ENCODE measurements around the gene SMYD3. TPM values are rescaled to one million over a fixed set of nuclear protein-coding genes. Genes with fewer than 3 reads are reported as not detected.

SMYD3 gene
- total and polyA plus RNA-seq, 5 donors from 2014 or later, result 17.7 to 36.6 (median 28.9) TPM

DNA sequence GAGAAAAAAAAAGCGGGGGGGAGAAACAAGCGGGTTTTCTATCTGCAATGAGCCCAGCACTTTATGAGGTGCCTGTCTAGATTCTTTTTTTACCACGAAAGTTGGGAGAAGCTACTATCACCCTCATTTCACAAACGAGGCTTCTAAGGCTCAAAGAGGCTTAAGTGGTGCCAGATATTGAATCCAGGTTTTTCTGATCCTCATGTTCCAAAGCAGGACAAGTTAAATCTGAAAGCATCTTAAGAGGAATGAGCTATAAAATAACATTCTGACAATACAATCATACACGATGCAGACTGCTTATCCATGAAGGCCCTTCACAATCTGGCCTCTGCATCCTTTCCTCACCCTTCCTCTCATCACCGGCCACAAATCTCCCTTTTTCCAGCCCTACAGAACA lies 549.1 kb downstream of the SMYD3 start:
- ATAC-seq (ENCODE audit: low read depth in 2 of 2), result no peak
- Mint-ChIP-seq H3K4me3 (no peak overlapping the region), H3K9me3 (no peaks in the 10 kb centered on the region), H3K27me3 (no peaks in the 10 kb centered on the region), H3K36me3 (no peaks in the 10 kb centered on the region), H3K27ac (no peak overlapping the region), H3K4me1 (peaks cover 0 to 25% (median 20%) of the 10 kb centered on the region in 4 donors)
- no peaks in the 10 kb centered on the region for H3K9me3 ChIP-seq (ENCODE audit: control insufficient read depth in 2 of 2, low read length in 2 of 2)
- H3K4me1 ChIP-seq (ENCODE audit: control insufficient read depth, insufficient read depth, low read length, poor library complexity, severe bottlenecking), result peaks cover 44% of the 10 kb centered on the region
- H3K4me3 ChIP-seq (ENCODE audit: low read depth, low read length), result no peak overlapping the region
- DNase-seq, result no peak
- no peaks in the 10 kb centered on the region for H3K27me3 ChIP-seq (ENCODE audit: control insufficient read depth, insufficient read depth, low read length)
- no peak overlapping the region for H3K27ac ChIP-seq (ENCODE audit: insufficient read depth, low read length, poor library complexity, severe bottlenecking)
- no peaks in the 10 kb centered on the region for H3K36me3 ChIP-seq (ENCODE audit: control insufficient read depth, insufficient read depth, low read length)

DNA sequence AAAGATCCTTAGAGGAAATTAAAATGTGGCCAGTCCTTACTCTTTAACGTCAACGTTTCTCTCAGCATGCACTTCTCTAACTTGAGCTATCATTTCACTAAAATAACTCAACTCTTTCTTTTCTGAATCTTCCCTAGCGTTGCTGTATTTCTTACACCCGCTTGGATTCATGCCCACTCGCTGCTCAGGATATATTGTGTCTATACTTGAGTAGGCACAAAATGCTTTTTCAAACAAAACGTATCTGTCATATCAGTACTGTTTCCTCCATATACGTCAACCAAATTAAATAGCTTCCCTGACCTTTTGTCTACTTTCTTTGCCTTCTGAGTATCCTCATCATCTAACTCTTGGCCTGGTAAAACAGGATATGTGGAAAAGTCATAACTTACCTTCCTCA lies 549.7 kb downstream of the SMYD3 start:
- no peak overlapping the region for H3K27ac Mint-ChIP-seq
- H3K36me3 Mint-ChIP-seq, result no peaks in the 10 kb centered on the region
- Histone ChIP-seq H3K36me3 (ENCODE audit: control insufficient read depth, insufficient read depth, low read length) (no peaks in the 10 kb centered on the region), H3K4me1 (ENCODE audit: control insufficient read depth, insufficient read depth, low read length, poor library complexity, severe bottlenecking) (peaks cover 50% of the 10 kb centered on the region), H3K9me3 (ENCODE audit: control insufficient read depth in 2 of 2, low read length in 2 of 2) (no peaks in the 10 kb centered on the region), H3K27ac (ENCODE audit: insufficient read depth, low read length, poor library complexity, severe bottlenecking) (peak overlapping the region; percentile 89), H3K27me3 (ENCODE audit: control insufficient read depth, insufficient read depth, low read length) (no peaks in the 10 kb centered on the region), H3K4me3 (ENCODE audit: low read depth, low read length) (no peak overlapping the region)
- H3K4me3 Mint-ChIP-seq, result no peak overlapping the region
- H3K4me1 Mint-ChIP-seq, result peaks cover 0 to 31% (median 22%) of the 10 kb centered on the region in 4 donors
- no peak for ATAC-seq (ENCODE audit: low read depth in 2 of 2)
- DNase-seq, result no peak
- H3K9me3 Mint-ChIP-seq, result no peaks in the 10 kb centered on the region
- no peaks in the 10 kb centered on the region for H3K27me3 Mint-ChIP-seq

DNA sequence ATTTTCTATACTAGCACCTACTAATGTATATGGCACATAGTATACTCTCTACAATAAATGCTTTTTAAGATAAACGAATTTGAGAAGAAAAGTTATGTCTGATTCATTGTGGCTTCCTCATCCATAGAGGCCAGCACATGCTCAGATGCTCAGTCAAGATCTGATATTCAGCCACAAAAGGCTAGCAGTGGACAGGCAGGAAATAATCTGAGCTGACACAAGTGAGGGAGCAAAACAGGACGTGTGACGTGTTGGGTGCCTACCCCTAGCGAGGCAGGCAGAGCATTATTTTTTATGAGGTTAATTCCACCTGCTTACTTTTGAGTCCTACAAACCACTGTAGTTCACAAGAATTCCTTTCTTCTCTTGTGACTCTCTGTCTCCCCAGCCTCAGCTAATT lies 550.9 kb downstream of the SMYD3 start:
- peaks cover 51% of the 10 kb centered on the region for H3K4me1 ChIP-seq (ENCODE audit: control insufficient read depth, insufficient read depth, low read length, poor library complexity, severe bottlenecking)
- no peak overlapping the region for H3K27ac Mint-ChIP-seq
- H3K36me3 Mint-ChIP-seq, result no peaks in the 10 kb centered on the region
- H3K27me3 Mint-ChIP-seq, result no peaks in the 10 kb centered on the region
- H3K4me3 Mint-ChIP-seq, result no peak overlapping the region
- no peaks in the 10 kb centered on the region for H3K9me3 ChIP-seq (ENCODE audit: control insufficient read depth in 2 of 2, low read length in 2 of 2)
- H3K4me1 Mint-ChIP-seq, result peaks cover 7 to 35% (median 24%) of the 10 kb centered on the region in 4 donors
- peak overlapping the region; percentile 89 for H3K27ac ChIP-seq (ENCODE audit: insufficient read depth, low read length, poor library complexity, severe bottlenecking)
- no peaks in the 10 kb centered on the region for H3K9me3 Mint-ChIP-seq
- peak overlapping the region; percentile 49 for H3K4me3 ChIP-seq (ENCODE audit: low read depth, low read length)
- ATAC-seq (ENCODE audit: low read depth in 2 of 2), result peak; percentile 90 to 96
- DNase-seq, result peak; percentile 30 to 91 (median 78)
- H3K36me3 ChIP-seq (ENCODE audit: control insufficient read depth, insufficient read depth, low read length), result no peaks in the 10 kb centered on the region
- no peaks in the 10 kb centered on the region for H3K27me3 ChIP-seq (ENCODE audit: control insufficient read depth, insufficient read depth, low read length)

DNA sequence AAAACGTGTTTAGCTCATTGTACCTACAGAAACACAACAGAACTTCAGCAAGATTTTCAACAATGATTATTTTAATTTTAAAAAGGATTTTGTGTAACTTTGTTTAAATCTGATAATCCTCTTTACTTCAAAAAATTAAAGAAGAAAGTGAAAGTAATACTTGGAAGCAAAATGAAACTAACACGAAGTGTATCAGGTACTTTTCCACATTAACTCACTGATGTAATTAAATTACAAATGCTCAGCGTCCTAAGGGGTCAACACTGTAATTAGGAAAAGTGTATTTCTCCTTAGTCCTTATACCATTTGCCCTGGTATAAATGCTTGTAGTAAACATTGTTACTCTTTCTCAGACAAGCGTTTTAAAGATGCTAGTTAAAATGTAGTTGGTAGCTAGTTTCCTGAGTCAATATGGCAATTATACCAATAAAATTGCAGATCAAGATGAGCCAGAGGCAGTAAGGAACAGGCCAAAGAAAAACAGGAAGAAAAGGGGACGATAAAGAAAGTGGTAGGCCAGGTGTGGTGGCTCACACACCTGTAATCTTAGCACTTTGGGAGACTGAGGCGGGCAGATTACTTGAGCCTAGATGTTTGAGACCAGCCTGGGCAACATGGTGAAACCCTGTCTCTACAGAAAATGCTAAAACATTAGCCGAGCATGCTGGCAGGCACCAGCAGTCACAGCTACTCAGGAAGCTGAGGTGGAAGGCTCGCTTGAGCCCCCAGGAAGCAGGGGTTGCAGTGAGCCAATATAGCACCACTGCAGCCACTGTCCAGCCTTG lies 553.0 kb downstream of the SMYD3 start:
- H3K36me3 ChIP-seq (ENCODE audit: control insufficient read depth, insufficient read depth, low read length), result no peaks in the 10 kb centered on the region
- H3K27ac ChIP-seq (ENCODE audit: insufficient read depth, low read length, poor library complexity, severe bottlenecking), result peak overlapping the region; percentile 89
- no peaks in the 10 kb centered on the region for H3K27me3 ChIP-seq (ENCODE audit: control insufficient read depth, insufficient read depth, low read length)
- H3K9me3 Mint-ChIP-seq, result no peaks in the 10 kb centered on the region
- no peaks in the 10 kb centered on the region for H3K27me3 Mint-ChIP-seq
- H3K36me3 Mint-ChIP-seq, result no peaks in the 10 kb centered on the region
- peaks cover 7 to 30% (median 24%) of the 10 kb centered on the region in 4 donors for H3K4me1 Mint-ChIP-seq
- peak overlapping the region in 2 of 3 donors; percentile 94 to 100 for H3K27ac Mint-ChIP-seq
- H3K4me1 ChIP-seq (ENCODE audit: control insufficient read depth, insufficient read depth, low read length, poor library complexity, severe bottlenecking), result peaks cover 51% of the 10 kb centered on the region
- DNase-seq, result peak in 2 of 3 donors; percentile 49 to 58
- ATAC-seq (ENCODE audit: low read depth in 2 of 2), result no peak
- no peaks in the 10 kb centered on the region for H3K9me3 ChIP-seq (ENCODE audit: control insufficient read depth in 2 of 2, low read length in 2 of 2)
- H3K4me3 ChIP-seq (ENCODE audit: low read depth, low read length), result peak overlapping the region; percentile 78
- H3K4me3 Mint-ChIP-seq, result peak overlapping the region; percentile 48 to 81 (median 78)

DNA sequence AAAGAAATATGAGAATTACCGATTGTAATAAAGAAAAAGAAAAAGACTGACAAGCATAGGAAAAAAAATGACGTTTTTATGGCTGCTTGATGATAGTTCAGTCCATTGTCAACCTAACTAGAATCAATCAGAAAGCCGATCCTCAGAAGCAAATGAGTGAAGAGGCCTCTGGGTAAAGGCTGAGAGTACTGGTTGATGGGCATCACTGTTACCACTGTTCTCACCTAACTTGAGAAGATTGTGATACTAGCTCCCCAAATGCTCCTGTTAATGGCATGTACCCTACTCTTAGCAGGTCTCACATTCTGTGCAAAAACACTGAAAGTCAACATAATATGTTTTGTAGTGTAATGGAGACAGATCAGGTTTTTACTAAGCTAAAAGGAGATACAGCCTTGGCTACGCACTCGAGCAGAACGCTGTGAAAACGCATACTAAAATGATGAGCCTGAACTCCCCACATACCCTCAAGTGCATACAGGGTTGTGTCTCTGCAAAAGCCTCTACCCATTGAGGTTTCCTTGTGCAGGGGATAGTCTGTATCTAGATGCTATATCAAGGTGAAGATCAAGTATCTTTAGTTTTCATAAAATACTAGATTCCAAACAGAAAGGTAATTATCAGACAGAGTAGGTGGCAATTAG lies 554.6 kb downstream of the SMYD3 start:
- Histone ChIP-seq H3K9me3 (ENCODE audit: control insufficient read depth in 2 of 2, low read length in 2 of 2) (no peaks in the 10 kb centered on the region), H3K36me3 (ENCODE audit: control insufficient read depth, insufficient read depth, low read length) (no peaks in the 10 kb centered on the region), H3K4me1 (ENCODE audit: control insufficient read depth, insufficient read depth, low read length, poor library complexity, severe bottlenecking) (peaks cover 50% of the 10 kb centered on the region), H3K27ac (ENCODE audit: insufficient read depth, low read length, poor library complexity, severe bottlenecking) (peak overlapping the region; percentile 89), H3K4me3 (ENCODE audit: low read depth, low read length) (peak overlapping the region; percentile 78), H3K27me3 (ENCODE audit: control insufficient read depth, insufficient read depth, low read length) (no peaks in the 10 kb centered on the region)
- no peak for ATAC-seq (ENCODE audit: low read depth in 2 of 2)
- Mint-ChIP-seq H3K27ac (peak overlapping the region in 2 of 3 donors; percentile 84 to 100), H3K4me1 (peaks cover 7 to 30% (median 24%) of the 10 kb centered on the region in 4 donors), H3K36me3 (peaks cover 2% of the 10 kb centered on the region), H3K4me3 (peak overlapping the region; percentile 48 to 79 (median 68)), H3K27me3 (no peaks in the 10 kb centered on the region), H3K9me3 (peaks cover 0 to 1% (median 0%) of the 10 kb centered on the region in 7 donors)
- no peak for DNase-seq

DNA sequence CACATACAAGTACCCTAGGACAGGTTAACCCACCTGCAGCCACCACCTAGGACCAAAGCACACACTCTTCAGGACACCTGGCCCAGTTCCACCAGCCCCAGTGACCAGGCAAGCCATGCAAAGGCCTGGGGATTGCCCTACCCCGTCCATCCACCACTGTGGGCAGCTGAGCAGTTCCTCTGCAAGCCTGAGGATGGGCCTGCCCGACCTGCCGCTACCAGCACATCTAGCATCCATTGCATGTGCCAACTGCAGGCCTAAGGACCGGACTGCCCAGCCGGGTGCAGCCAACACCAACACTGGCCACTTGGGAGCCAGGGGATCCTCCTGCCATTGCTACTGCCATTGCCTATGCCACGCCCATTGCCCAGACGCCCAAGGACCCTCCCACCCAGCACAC lies 558.3 kb downstream of the SMYD3 start:
- Histone ChIP-seq H3K4me1 (ENCODE audit: control insufficient read depth, insufficient read depth, low read length, poor library complexity, severe bottlenecking) (peaks cover 14% of the 10 kb centered on the region), H3K9me3 (ENCODE audit: control insufficient read depth in 2 of 2, low read length in 2 of 2) (no peaks in the 10 kb centered on the region), H3K36me3 (ENCODE audit: control insufficient read depth, insufficient read depth, low read length) (no peaks in the 10 kb centered on the region), H3K27ac (ENCODE audit: insufficient read depth, low read length, poor library complexity, severe bottlenecking) (no peak overlapping the region), H3K4me3 (ENCODE audit: low read depth, low read length) (no peak overlapping the region), H3K27me3 (ENCODE audit: control insufficient read depth, insufficient read depth, low read length) (no peaks in the 10 kb centered on the region)
- H3K36me3 Mint-ChIP-seq, result peaks cover 6% of the 10 kb centered on the region
- no peaks in the 10 kb centered on the region for H3K27me3 Mint-ChIP-seq
- peaks cover 7 to 25% (median 14%) of the 10 kb centered on the region in 4 donors for H3K4me1 Mint-ChIP-seq
- DNase-seq (no peak), ATAC-seq (ENCODE audit: low read depth in 2 of 2) (no peak)
- peak overlapping the region in 1 of 3 donors; percentile 37 for H3K27ac Mint-ChIP-seq
- H3K9me3 Mint-ChIP-seq, result peaks cover 0 to 11% (median 2%) of the 10 kb centered on the region in 7 donors
- no peak overlapping the region for H3K4me3 Mint-ChIP-seq

DNA sequence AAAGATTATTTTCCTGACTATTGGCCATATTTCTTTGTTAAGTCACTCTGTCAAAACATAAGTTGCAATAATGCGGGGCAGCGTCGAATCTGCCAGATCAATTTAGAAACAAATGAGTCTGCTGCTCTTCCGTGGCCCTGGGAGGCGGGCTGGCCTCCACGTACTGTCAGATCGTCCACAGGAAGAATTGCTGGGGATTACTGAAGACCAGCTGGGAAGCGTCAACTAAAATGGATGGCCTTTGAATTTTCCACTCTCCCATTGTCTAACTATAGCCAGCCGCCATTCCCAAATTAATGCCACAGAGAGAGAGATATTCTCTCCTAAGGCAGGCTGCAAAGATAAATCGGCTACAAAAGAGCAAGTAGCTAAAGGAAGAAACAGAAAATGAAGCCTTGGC lies 560.2 kb downstream of the SMYD3 start:
- no peaks in the 10 kb centered on the region for H3K27me3 Mint-ChIP-seq
- H3K36me3 Mint-ChIP-seq, result peaks cover 6% of the 10 kb centered on the region
- H3K4me3 Mint-ChIP-seq, result no peak overlapping the region
- DNase-seq, result no peak
- ATAC-seq (ENCODE audit: low read depth in 2 of 2), result no peak
- Histone ChIP-seq H3K4me3 (ENCODE audit: low read depth, low read length) (no peak overlapping the region), H3K9me3 (ENCODE audit: control insufficient read depth in 2 of 2, low read length in 2 of 2) (no peaks in the 10 kb centered on the region), H3K4me1 (ENCODE audit: control insufficient read depth, insufficient read depth, low read length, poor library complexity, severe bottlenecking) (peaks cover 6% of the 10 kb centered on the region), H3K36me3 (ENCODE audit: control insufficient read depth, insufficient read depth, low read length) (no peaks in the 10 kb centered on the region), H3K27me3 (ENCODE audit: control insufficient read depth, insufficient read depth, low read length) (no peaks in the 10 kb centered on the region), H3K27ac (ENCODE audit: insufficient read depth, low read length, poor library complexity, severe bottlenecking) (no peak overlapping the region)
- H3K9me3 Mint-ChIP-seq, result peaks cover 0 to 11% (median 3%) of the 10 kb centered on the region in 7 donors
- no peak overlapping the region for H3K27ac Mint-ChIP-seq
- peaks cover 13 to 22% (median 18%) of the 10 kb centered on the region in 4 donors for H3K4me1 Mint-ChIP-seq

Data from CD4-positive, CD25-positive, alpha-beta regulatory T cell (primary cell).